ENCODE data around the gene CELSR1.

CELSR1 gene

GRCh38 chr22:46328797-46329196 lies 208.6 kb downstream of the CELSR1 start:
- no peak for DNase-seq (ENCODE audit: low spot score)
- no peak for TF ChIP-seq CTCF (conservative IDR thresholded peaks at IDR 0.05; ENCODE audit: low read depth)
- no peak overlapping the region for H3K27ac ChIP-seq
- POLR2A ChIA-PET (ENCODE audit: low non-redundant PET): no interaction called here
- CTCF ChIA-PET: interaction anchor here (0.6 kb wide), 1 partner anchor 322 kb away, joined by 3 read pairs; no protein-coding TSS in a partner anchor

- POLR2A ChIA-PET (ENCODE audit: low non-redundant PET): no interaction called here
- CTCF ChIA-PET: interaction anchor here (0.6 kb wide), 1 partner anchor 750 kb away, joined by 3 read pairs; no protein-coding TSS in a partner anchor
These were observed 209.5 kb downstream of the CELSR1 start for GRCh38 chr22:46327691-46328465.

GRCh38 chr22:46326066-46326680 lies 211.2 kb downstream of the CELSR1 start:
- no peak for DNase-seq (ENCODE audit: low spot score)
- ChIA-PET CTCF (no interaction called here), POLR2A (ENCODE audit: low non-redundant PET) (no interaction called here)

More at GRCh38 chr22:46327691-46328465, 209.5 kb downstream of the CELSR1 start:
- no peak for TF ChIP-seq CTCF (conservative IDR thresholded peaks at IDR 0.05; ENCODE audit: low read depth)
- no peak for DNase-seq (ENCODE audit: low spot score)
- no peak overlapping the region for H3K27ac ChIP-seq

GRCh38 chr22:46323162-46323561 lies 214.3 kb downstream of the CELSR1 start:
- ChIA-PET POLR2A (ENCODE audit: low non-redundant PET) (no interaction called here), CTCF (interaction anchor here (0.6 kb wide), 1 partner anchor 12 kb away, joined by 3 read pairs; the partner anchor contains the start of gene TRMU)
- 0 out of 2 replicates have a peak overlapping the region, but pooled peaks have one; percentile 6 for H3K27ac ChIP-seq
- TF ChIP-seq CTCF (conservative IDR thresholded peaks at IDR 0.05; ENCODE audit: low read depth): no peak
- DNase-seq (ENCODE audit: low spot score): no peak

More at GRCh38 chr22:46326066-46326680, 211.2 kb downstream of the CELSR1 start:
- H3K27ac ChIP-seq: no peak overlapping the region
- no peak for TF ChIP-seq CTCF (conservative IDR thresholded peaks at IDR 0.05; ENCODE audit: low read depth)

- CTCF ChIA-PET: no interaction called here
- no peak for TF ChIP-seq CTCF (conservative IDR thresholded peaks at IDR 0.05; ENCODE audit: low read depth)
- 0 out of 2 replicates have a peak overlapping the region, but pooled peaks have one; percentile 6 for H3K27ac ChIP-seq
- DNase-seq (ENCODE audit: low spot score): no peak
- POLR2A ChIA-PET (ENCODE audit: low non-redundant PET): no interaction called here
These were observed 214.7 kb downstream of the CELSR1 start for GRCh38 chr22:46322711-46323110.

- ChIA-PET CTCF (interaction anchor here (0.7 kb wide), 1 partner anchor 179 kb away, joined by 3 read pairs; no protein-coding TSS in a partner anchor), POLR2A (ENCODE audit: low non-redundant PET) (no interaction called here)
- TF ChIP-seq CTCF (conservative IDR thresholded peaks at IDR 0.05; ENCODE audit: low read depth): no peak
- DNase-seq (ENCODE audit: low spot score): no peak
- peak overlapping the region; percentile 4; the same call in 1 of the 2 replicates for H3K27ac ChIP-seq
These were observed 216.6 kb downstream of the CELSR1 start for GRCh38 chr22:46320716-46321386.
